CD4-positive, alpha-beta memory T cell (primary cell): ENCODE measurements around the gene INTS4. TPM values are rescaled to one million over a fixed set of nuclear protein-coding genes. Genes with fewer than 3 reads are reported as not detected.
"Not testable (repeated sequence)": the region's sequence is repeated elsewhere in the genome, so short reads cannot be mapped to it uniquely, and the experiment has no call there.

Experiments
- CTCF ChIA-PET: fragments of 350-600 bp; sonication (Branson Sonifier 250); formaldehyde crosslinking; loops from one replicate; lab custom pipeline; 2021; ENCODE audit warnings: inconsistent platforms; ENCODE audit not compliant: partially characterized antibody; lab: Charles Lee
- POLR2A ChIA-PET: fragments of 350-600 bp; sonication (Branson Sonifier 250); formaldehyde crosslinking; loops from one replicate; lab custom pipeline; 2021; ENCODE audit not compliant: partially characterized antibody; lab: Charles Lee
- DNase-seq, 5 donors: peaks; one replicate each; pipeline versions ENCODE4 v3.0.0 to v3.0.0-alpha.2; 2020 to 2022; ENCODE audit warnings: mixed read lengths in 1 of 5
- H3K27ac ChIP-seq: one replicate; pipeline ENCODE4 v1.7.0; 2013; ENCODE audit warnings: low read depth, low read length
- H3K27me3 ChIP-seq: 2 replicates; pipeline ENCODE4 v1.7.0; 2013; ENCODE audit warnings: mild to moderate bottlenecking, low read length, moderate library complexity; ENCODE audit not compliant: insufficient read depth
- H3K36me3 ChIP-seq: 2 replicates; pipeline ENCODE4 v1.7.0; 2013; ENCODE audit warnings: mild to moderate bottlenecking, low read length, moderate library complexity; ENCODE audit not compliant: insufficient read depth
- H3K4me1 ChIP-seq: 2 replicates; pipeline ENCODE4 v1.7.0; 2013; ENCODE audit warnings: mild to moderate bottlenecking, low read length, moderate library complexity; ENCODE audit not compliant: insufficient read depth
- H3K4me3 ChIP-seq, 2 donors: one replicate each; pipeline ENCODE4 v1.7.0; 2013; ENCODE audit warnings: low read length in 2 of 2, mild to moderate bottlenecking in 1 of 2
- H3K9me3 ChIP-seq, 2 donors: one replicate each; pipeline ENCODE4 v1.7.0; 2013; ENCODE audit warnings: low read length in 2 of 2, control low read depth in 1 of 2; ENCODE audit not compliant: control insufficient read depth in 1 of 2
- H3K27ac Mint-ChIP-seq, 7 donors: one replicate each; pipeline ENCODE4 v1.8.0; 2020 to 2021; ENCODE audit warnings: mixed read lengths in 7 of 7, mild to moderate bottlenecking in 6 of 7, inconsistent platforms in 3 of 7, moderate library complexity in 3 of 7
- H3K27me3 Mint-ChIP-seq, 2 donors: one replicate each; pipeline ENCODE4 v1.8.0; 2020 to 2021; ENCODE audit warnings: mixed read lengths in 2 of 2
- H3K36me3 Mint-ChIP-seq, 2 donors: one replicate each; pipeline ENCODE4 v1.8.0; 2020 to 2021; ENCODE audit warnings: mixed read lengths in 2 of 2, inconsistent platforms in 1 of 2, mild to moderate bottlenecking in 1 of 2
- H3K4me1 Mint-ChIP-seq, 4 donors: one replicate each; pipeline ENCODE4 v1.8.0; 2020 to 2021; ENCODE audit warnings: mixed read lengths in 4 of 4, mild to moderate bottlenecking in 1 of 4
- H3K4me3 Mint-ChIP-seq, 8 donors: one replicate each; pipeline ENCODE4 v1.8.0; 2020 to 2021; ENCODE audit warnings: mixed read lengths in 8 of 8, mild to moderate bottlenecking in 7 of 8, moderate library complexity in 6 of 8, inconsistent platforms in 3 of 8
- H3K9me3 Mint-ChIP-seq, 8 donors: one replicate each; pipeline ENCODE4 v1.8.0; 2020 to 2021; ENCODE audit warnings: mixed read lengths in 8 of 8, mild to moderate bottlenecking in 5 of 8, inconsistent platforms in 3 of 8, moderate library complexity in 1 of 8
- intact Hi-C: fragments of 100-400 bp; cut with micrococcal nuclease; formaldehyde crosslinking; loops from one replicate; pipeline ENCODE4 v1.15.1; 2023
- polyA plus RNA-seq, 2 donors: library from polyadenylated mRNA; unstranded; fragments of 300-500 nt; fragmentation: Illumina TruSeq; gene quantifications; one replicate each; pipeline ENCODE4 v1.2.3, GENCODE V29; 2021
- total RNA-seq, 2 experiments: library from RNA; stranded (reverse); gene quantifications; one replicate each; pipeline ENCODE4 v1.2.3, GENCODE V29; 2021

The INTS4 gene
- total and polyA plus RNA-seq, 4 experiments from 2014 or later: 37.2 to 85.0 (median 63.1) TPM

DNA sequence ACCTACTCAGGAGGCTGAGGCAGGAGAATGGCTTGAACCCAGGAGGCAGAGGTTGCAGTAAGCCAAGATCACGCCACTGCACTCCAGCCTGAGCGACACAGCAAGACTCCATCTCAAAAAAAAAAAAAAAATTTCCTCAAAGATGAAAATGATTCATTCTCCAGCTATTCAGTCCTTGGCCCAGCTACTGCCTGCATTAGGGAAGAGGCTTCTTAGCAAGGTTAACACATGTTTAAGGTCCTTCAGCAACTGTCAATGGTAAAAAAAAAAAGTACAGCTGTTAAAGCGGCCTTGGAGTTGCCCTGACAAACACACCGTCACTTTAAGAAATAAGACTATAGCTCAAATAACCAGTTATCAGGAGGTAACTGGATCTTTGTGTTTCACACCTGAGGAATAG lies 116.2 kb downstream of the INTS4 start:
- POLR2A ChIA-PET, H3K9me3 ChIP-seq, H3K27ac ChIP-seq, H3K9me3 Mint-ChIP-seq, H3K4me3 Mint-ChIP-seq, intact Hi-C loops, H3K27ac Mint-ChIP-seq, H3K27me3 ChIP-seq, DNase-seq, H3K4me1 ChIP-seq, H3K27me3 Mint-ChIP-seq, H3K4me3 ChIP-seq: not testable (repeated sequence)
- H3K36me3 Mint-ChIP-seq: peaks cover 40 to 76% of the 10 kb centered on the region in 2 donors
- peaks cover 31% of the 10 kb centered on the region for H3K36me3 ChIP-seq
- H3K4me1 Mint-ChIP-seq: peaks cover 0 to 13% (median 6%) of the 10 kb centered on the region in 4 donors
- CTCF ChIA-PET: interaction anchor here (1.4 kb wide), 1 partner anchor 29 kb away, joined by 5 read pairs; no protein-coding TSS in a partner anchor

DNA sequence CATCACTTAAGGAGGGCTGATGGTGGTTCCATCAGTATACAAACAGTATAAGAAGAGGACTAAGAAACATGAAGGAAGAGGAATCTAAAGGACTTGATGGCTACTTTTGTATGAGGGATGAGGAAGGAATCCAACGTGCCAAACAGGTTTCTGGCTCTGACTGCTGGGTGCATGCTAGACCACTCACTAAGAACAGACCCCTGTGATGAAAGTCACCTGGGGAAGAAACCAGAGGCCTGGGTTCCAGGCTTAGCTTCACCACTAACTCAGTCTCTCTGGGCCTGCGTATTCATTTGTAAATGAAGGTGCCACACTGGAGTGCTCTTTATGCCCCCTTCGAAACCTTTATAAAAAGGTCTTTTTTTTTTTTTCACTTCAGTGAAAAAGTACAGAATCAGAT lies 118.4 kb downstream of the INTS4 start:
- H3K36me3 ChIP-seq: peaks cover 13% of the 10 kb centered on the region
- ChIA-PET POLR2A (no interaction called here), CTCF (no interaction called here)
- Mint-ChIP-seq H3K4me1 (peaks cover 0 to 13% (median 6%) of the 10 kb centered on the region in 4 donors), H3K27ac (peak overlapping the region in 2 of 7 donors; percentile 36 to 47), H3K27me3 (no peaks in the 10 kb centered on the region), H3K4me3 (no peak overlapping the region), H3K9me3 (no peaks in the 10 kb centered on the region), H3K36me3 (peaks cover 44 to 71% of the 10 kb centered on the region in 2 donors)
- DNase-seq: no peak
- H3K4me3 ChIP-seq: no peak overlapping the region
- H3K9me3 ChIP-seq: no peaks in the 10 kb centered on the region
- H3K27me3 ChIP-seq: no peaks in the 10 kb centered on the region
- H3K27ac ChIP-seq: no peak overlapping the region
- intact Hi-C loops: no loop called here
- no peaks in the 10 kb centered on the region for H3K4me1 ChIP-seq

DNA sequence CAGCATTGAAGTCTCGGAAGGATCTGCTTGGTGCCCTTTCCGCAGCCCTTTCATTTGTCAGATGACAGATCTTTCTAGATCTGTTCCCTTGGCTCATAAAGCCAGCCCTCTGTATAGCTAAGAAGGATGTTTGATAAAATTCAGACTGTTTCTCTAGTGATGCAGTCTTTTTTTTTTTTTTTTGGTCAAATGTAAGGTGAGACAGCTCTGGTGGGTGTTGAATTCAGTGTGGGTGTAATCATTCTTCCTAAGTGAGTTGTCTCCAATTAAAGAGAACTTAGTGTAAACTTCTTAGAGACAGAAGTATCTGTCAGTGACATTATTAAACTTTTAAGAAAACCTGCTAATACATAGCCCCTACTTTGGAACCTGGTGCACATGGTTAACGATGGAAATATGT lies 120.3 kb downstream of the INTS4 start:
- Histone ChIP-seq H3K4me1 (no peaks in the 10 kb centered on the region), H3K4me3 (no peak overlapping the region), H3K27me3 (no peaks in the 10 kb centered on the region), H3K36me3 (peaks cover 13% of the 10 kb centered on the region), H3K27ac (no peak overlapping the region), H3K9me3 (no peaks in the 10 kb centered on the region)
- intact Hi-C loops: no loop called here
- DNase-seq: no peak
- no peaks in the 10 kb centered on the region for H3K27me3 Mint-ChIP-seq
- H3K27ac Mint-ChIP-seq: no peak overlapping the region
- H3K36me3 Mint-ChIP-seq: peaks cover 37 to 60% of the 10 kb centered on the region in 2 donors
- POLR2A ChIA-PET: no interaction called here
- CTCF ChIA-PET: no interaction called here
- no peaks in the 10 kb centered on the region for H3K9me3 Mint-ChIP-seq
- H3K4me1 Mint-ChIP-seq: peaks cover 0 to 2% (median 0%) of the 10 kb centered on the region in 4 donors
- no peak overlapping the region for H3K4me3 Mint-ChIP-seq

DNA sequence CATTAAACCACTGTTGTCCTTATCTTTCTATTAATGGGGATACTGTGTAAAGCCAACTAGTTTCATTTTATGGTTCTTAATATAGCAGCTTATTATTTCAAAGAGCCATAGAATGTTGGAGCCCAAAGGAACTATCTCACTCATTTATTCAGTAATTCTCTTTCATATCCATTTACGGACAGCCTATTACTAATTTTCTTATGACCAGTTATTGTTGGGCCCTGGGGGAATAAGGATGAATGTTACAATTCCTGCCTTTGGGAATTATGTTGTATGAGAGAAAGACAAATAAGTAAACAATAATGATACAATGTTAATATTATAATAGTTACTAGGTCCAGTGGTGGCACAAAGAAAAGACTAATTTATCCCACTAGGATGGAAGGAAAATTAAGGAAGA lies 121.1 kb downstream of the INTS4 start:
- Histone ChIP-seq H3K36me3 (peaks cover 4% of the 10 kb centered on the region), H3K4me1 (no peaks in the 10 kb centered on the region), H3K27ac (no peak overlapping the region), H3K9me3 (no peaks in the 10 kb centered on the region), H3K27me3 (no peaks in the 10 kb centered on the region), H3K4me3 (no peak overlapping the region)
- Mint-ChIP-seq H3K4me3 (no peak overlapping the region), H3K27me3 (no peaks in the 10 kb centered on the region), H3K9me3 (no peaks in the 10 kb centered on the region), H3K36me3 (peaks cover 40 to 52% of the 10 kb centered on the region in 2 donors), H3K4me1 (no peaks in the 10 kb centered on the region), H3K27ac (no peak overlapping the region)
- DNase-seq: no peak
- ChIA-PET CTCF (no interaction called here), POLR2A (no interaction called here)
- intact Hi-C loops: no loop called here

DNA sequence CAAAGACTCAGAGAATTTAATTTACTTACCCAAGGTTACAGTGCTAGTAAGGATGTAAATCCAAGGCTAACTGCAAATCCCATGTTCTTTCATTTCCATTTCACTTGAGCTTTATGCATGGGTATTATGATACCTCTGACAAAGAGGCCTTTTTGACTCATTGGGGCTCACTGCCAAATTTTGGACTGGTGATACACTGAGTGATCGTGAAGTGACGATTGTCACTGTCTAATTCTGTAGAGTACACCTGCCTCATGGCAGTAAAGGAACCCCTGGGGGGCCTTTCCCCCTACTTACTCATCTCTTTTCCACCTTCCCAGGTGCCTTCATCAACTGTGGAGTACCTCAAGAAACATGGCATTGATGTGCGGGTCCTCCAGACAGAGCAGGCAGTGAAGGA lies 122.6 kb downstream of the INTS4 start:
- peaks cover 4% of the 10 kb centered on the region for H3K36me3 ChIP-seq
- H3K27me3 ChIP-seq: no peaks in the 10 kb centered on the region
- intact Hi-C loops: no loop called here
- DNase-seq: no peak
- H3K9me3 ChIP-seq: no peaks in the 10 kb centered on the region
- no peaks in the 10 kb centered on the region for H3K4me1 ChIP-seq
- ChIA-PET CTCF (no interaction called here), POLR2A (no interaction called here)
- Mint-ChIP-seq H3K4me3 (no peak overlapping the region), H3K27ac (no peak overlapping the region), H3K27me3 (no peaks in the 10 kb centered on the region), H3K9me3 (no peaks in the 10 kb centered on the region), H3K36me3 (peaks cover 34 to 44% of the 10 kb centered on the region in 2 donors), H3K4me1 (peaks cover 0 to 2% (median 0%) of the 10 kb centered on the region in 4 donors)
- H3K4me3 ChIP-seq: no peak overlapping the region
- no peak overlapping the region for H3K27ac ChIP-seq

DNA sequence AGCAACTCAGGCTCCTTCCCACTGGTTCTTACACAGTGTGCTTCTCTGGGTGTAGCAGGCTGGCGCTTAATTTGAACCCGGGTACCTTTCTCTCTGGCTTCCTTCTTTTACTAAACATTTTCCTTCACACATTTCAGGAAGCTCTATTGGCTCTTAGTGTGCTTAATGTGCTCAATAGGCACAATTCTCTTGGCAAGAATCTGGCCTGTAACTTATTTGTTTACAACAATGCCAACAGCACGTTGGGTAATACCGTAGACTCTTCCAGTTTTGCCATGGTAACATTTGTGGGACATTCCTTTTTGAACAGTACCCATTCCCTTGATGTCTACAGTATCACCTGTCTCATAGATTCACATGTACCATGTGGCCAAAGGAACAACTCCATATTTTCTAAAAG lies 125.7 kb downstream of the INTS4 start:
- peaks cover 26 to 32% of the 10 kb centered on the region in 2 donors for H3K36me3 Mint-ChIP-seq
- no peaks in the 10 kb centered on the region for H3K27me3 Mint-ChIP-seq
- no peak overlapping the region for H3K4me3 Mint-ChIP-seq
- no peaks in the 10 kb centered on the region for H3K9me3 Mint-ChIP-seq
- no peaks in the 10 kb centered on the region for H3K27me3 ChIP-seq
- DNase-seq: no peak
- no peaks in the 10 kb centered on the region for H3K9me3 ChIP-seq
- H3K4me3 ChIP-seq: no peak overlapping the region
- H3K27ac Mint-ChIP-seq: peak overlapping the region in 1 of 7 donors; percentile 77
- ChIA-PET POLR2A (no interaction called here), CTCF (no interaction called here)
- H3K27ac ChIP-seq: no peak overlapping the region
- intact Hi-C loops: no loop called here
- peaks cover 4% of the 10 kb centered on the region for H3K36me3 ChIP-seq
- peaks cover 0 to 2% (median 0%) of the 10 kb centered on the region in 4 donors for H3K4me1 Mint-ChIP-seq
- H3K4me1 ChIP-seq: no peaks in the 10 kb centered on the region

DNA sequence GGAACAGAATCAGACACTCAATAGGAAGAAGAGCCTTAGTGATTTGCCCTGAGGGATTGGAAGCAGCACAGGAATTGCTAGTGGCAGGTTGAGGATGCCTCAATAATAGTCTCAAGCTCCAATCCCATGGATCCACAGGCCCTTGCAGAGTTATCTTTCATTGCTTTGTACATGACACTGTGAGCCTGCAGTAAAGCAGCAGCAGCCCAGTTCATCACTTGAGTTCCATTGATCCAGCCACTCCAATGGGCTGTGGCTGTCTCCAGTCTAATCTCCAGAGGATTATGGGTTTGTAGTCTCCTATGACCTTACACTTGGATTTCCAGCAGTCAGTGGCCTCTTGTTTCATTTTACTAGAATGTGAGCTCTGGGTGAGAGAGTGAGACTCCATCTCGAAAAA lies 128.1 kb downstream of the INTS4 start:
- Mint-ChIP-seq H3K36me3 (peaks cover 17 to 19% of the 10 kb centered on the region in 2 donors), H3K4me1 (peaks cover 0 to 2% (median 0%) of the 10 kb centered on the region in 4 donors), H3K4me3 (no peak overlapping the region), H3K27me3 (no peaks in the 10 kb centered on the region), H3K9me3 (no peaks in the 10 kb centered on the region), H3K27ac (peak overlapping the region in 2 of 7 donors; percentile 5 to 57)
- ChIA-PET CTCF (no interaction called here), POLR2A (no interaction called here)
- no peaks in the 10 kb centered on the region for H3K27me3 ChIP-seq
- H3K27ac ChIP-seq: no peak overlapping the region
- peaks cover 4% of the 10 kb centered on the region for H3K36me3 ChIP-seq
- DNase-seq: no peak
- no peaks in the 10 kb centered on the region for H3K4me1 ChIP-seq
- no peak overlapping the region for H3K4me3 ChIP-seq
- intact Hi-C loops: no loop called here
- no peaks in the 10 kb centered on the region for H3K9me3 ChIP-seq

DNA sequence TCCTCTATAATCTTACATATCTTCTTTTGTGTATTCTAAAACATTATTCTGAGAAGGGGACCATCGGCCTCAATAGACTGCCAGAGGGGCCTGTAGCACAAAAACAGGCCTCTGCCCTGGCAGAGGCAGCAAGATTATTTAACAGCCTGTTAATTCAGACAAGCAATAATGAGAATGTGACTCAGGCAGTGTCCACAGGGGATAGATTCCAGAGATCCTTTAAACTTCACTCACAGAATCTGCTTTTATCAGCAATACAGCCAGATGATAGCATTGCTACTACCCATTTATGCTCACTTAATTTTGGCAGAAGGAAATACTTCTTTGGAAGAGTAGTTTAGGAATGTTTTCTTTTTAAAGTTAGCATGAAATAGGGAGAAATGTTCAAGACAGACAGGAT lies 128.7 kb downstream of the INTS4 start:
- intact Hi-C loops: no loop called here
- peak overlapping the region in 2 of 7 donors; percentile 57 to 67 for H3K27ac Mint-ChIP-seq
- H3K9me3 Mint-ChIP-seq: no peaks in the 10 kb centered on the region

More for the DNA sequence above, 128.7 kb downstream of the INTS4 start:
- ChIA-PET CTCF (no interaction called here), POLR2A (no interaction called here)
- no peak overlapping the region for H3K4me3 Mint-ChIP-seq
- Histone ChIP-seq H3K27me3 (no peaks in the 10 kb centered on the region), H3K4me1 (no peaks in the 10 kb centered on the region), H3K27ac (no peak overlapping the region), H3K9me3 (no peaks in the 10 kb centered on the region), H3K36me3 (peaks cover 4% of the 10 kb centered on the region), H3K4me3 (no peak overlapping the region)
- no peaks in the 10 kb centered on the region for H3K27me3 Mint-ChIP-seq
- no peak for DNase-seq
- H3K4me1 Mint-ChIP-seq: peaks cover 0 to 2% (median 0%) of the 10 kb centered on the region in 4 donors
- H3K36me3 Mint-ChIP-seq: peaks cover 16 to 17% of the 10 kb centered on the region in 2 donors
